Measurements from ENCODE around the gene CETN3. TPM values are rescaled to one million over a fixed set of nuclear protein-coding genes. Genes with fewer than 3 reads are reported as not detected.
"Not testable (repeated sequence)": the region's sequence is repeated elsewhere in the genome, so short reads cannot be mapped to it uniquely, and the experiment has no call there.

The CETN3 gene
- total and polyA plus RNA-seq, 2 of the 13 experiments (the other 11 are each of a cell fraction or from before 2014, with no cell fraction given) = 15.4 to 71.5 TPM

GRCh38 chr5:90378752-90379151, 30.8 kb downstream of the CETN3 start:
- no TSS peak for BruUV-seq (replicated peaks)
- Histone ChIP-seq H4K20me1 (ENCODE audit: insufficient read depth, low read length) (no peaks in the 10 kb centered on the region), H3K27me3 (ENCODE audit: control insufficient read depth in 1 of 2, insufficient read depth in 2 of 2, low read length in 2 of 2) (no peaks in the 10 kb centered on the region), H3K27ac (ENCODE audit: extremely low read length, insufficient read depth, low read length) (no peak overlapping the region), H3K9ac (ENCODE audit: insufficient read depth, low read depth, low read length) (no peak overlapping the region), H3K9me3 (ENCODE audit: low read length) (no peaks in the 10 kb centered on the region), H3K4me1 (ENCODE audit: insufficient read depth, low read length) (peaks cover 8% of the 10 kb centered on the region; the same call in 1 of the 2 replicates), H2AFZ (ENCODE audit: low read length) (no peak overlapping the region), H3K36me3 (replicated peaks in 1 of 2; ENCODE audit: control insufficient read depth in 1 of 2, insufficient read depth in 2 of 2, low read length in 2 of 2) (no peaks in the 10 kb centered on the region), H3K79me2 (ENCODE audit: insufficient read depth, low read length) (no peaks in the 10 kb centered on the region), H3K4me2 (ENCODE audit: low read depth, low read length) (no peak overlapping the region), H3K4me3 (replicated peaks in 1 of 3; ENCODE audit: insufficient read depth in 1 of 3, low read depth in 2 of 3, low read length in 3 of 3) (no peak overlapping the region)
- TF ChIP-seq ZFP91 (CRISPR knock-in tag; IDR thresholded peaks at IDR 0.05; ENCODE audit: borderline replicate concordance) (no peak), RXRA (CRISPR knock-in tag; IDR thresholded peaks at IDR 0.05) (no peak), ARHGAP35 (CRISPR knock-in tag; IDR thresholded peaks at IDR 0.05; ENCODE audit: borderline replicate concordance) (no peak)
- intact Hi-C loops (cut with micrococcal nuclease; ENCODE audit: unreplicated experiment) (no loop called here), in situ Hi-C loops (cut with HindIII; ENCODE audit: extremely low pct_ligation_motif_present, low pct_unique_long_range_greater_than_20kb) (no loop called here)
- DNase-seq (ENCODE audit: low spot score) (no peak), FAIRE-seq (no peak), ATAC-seq (no peak)
- POLR2A ChIA-PET = no interaction called here
- CTCF ChIA-PET (ENCODE audit: low intra/inter-chr PET ratio, low total read pairs) = no interaction called here
- WGBS (ENCODE audit: low lambda C conversion rate) = 0% methylated on average over 2 of the region's 2 CpGs

GRCh38 chr5:90371269-90371668, 38.3 kb downstream of the CETN3 start:
- not testable (repeated sequence) for H3K4me3 ChIP-seq (replicated peaks in 1 of 3; ENCODE audit: insufficient read depth in 1 of 3, low read depth in 2 of 3, low read length in 3 of 3); FAIRE-seq; H3K9ac ChIP-seq (ENCODE audit: insufficient read depth, low read depth, low read length)

More at GRCh38 chr5:90371269-90371668, 38.3 kb downstream of the CETN3 start:
- in situ Hi-C loops (cut with HindIII; ENCODE audit: extremely low pct_ligation_motif_present, low pct_unique_long_range_greater_than_20kb); H3K4me2 ChIP-seq (ENCODE audit: low read depth, low read length); H4K20me1 ChIP-seq (ENCODE audit: insufficient read depth, low read length); H3K27ac ChIP-seq (ENCODE audit: extremely low read length, insufficient read depth, low read length); H3K4me1 ChIP-seq (ENCODE audit: insufficient read depth, low read length); DNase-seq (ENCODE audit: low spot score); BruUV-seq (replicated peaks); H2AFZ ChIP-seq (ENCODE audit: low read length); POLR2A ChIA-PET; H3K36me3 ChIP-seq (replicated peaks in 1 of 2; ENCODE audit: control insufficient read depth in 1 of 2, insufficient read depth in 2 of 2, low read length in 2 of 2); CTCF ChIA-PET (ENCODE audit: low intra/inter-chr PET ratio, low total read pairs); H3K27me3 ChIP-seq (ENCODE audit: control insufficient read depth in 1 of 2, insufficient read depth in 2 of 2, low read length in 2 of 2); ATAC-seq; intact Hi-C loops (cut with micrococcal nuclease; ENCODE audit: unreplicated experiment); H3K79me2 ChIP-seq (ENCODE audit: insufficient read depth, low read length); H3K9me3 ChIP-seq (ENCODE audit: low read length): not testable (repeated sequence)

Data from HepG2 (cell line).